ENCODE measurements around the gene SERPINA1.
"Not testable (repeated sequence)": the region's sequence is repeated elsewhere in the genome, so short reads cannot be mapped to it uniquely, and the experiment has no call there.

The SERPINA1 gene

GRCh38 chr14:94388384-94389103, at the start of gene SERPINA1:
Gene SERPINA1, minus strand, starts transcription at chr14:94388602. Its CDS starts 5,365 bp downstream, at chr14:94383237.
- H3K4me1 ChIP-seq (ENCODE audit: control insufficient read depth, insufficient read depth, low read length) = peaks cover 55% of the 10 kb centered on the region
- H3K9ac ChIP-seq (ENCODE audit: low read length) = no peak within 1 kb of the TSS
- DNase-seq (ENCODE audit: low read depth) = no peak
- no peak within 1 kb of the TSS for H3K4me3 ChIP-seq (ENCODE audit: low read length)
- H3K27me3 ChIP-seq (replicated peaks; ENCODE audit: control insufficient read depth, insufficient read depth, low read length) = no peaks in the 10 kb centered on the region
- H3K36me3 ChIP-seq (ENCODE audit: control insufficient read depth, insufficient read depth, low read length, severe bottlenecking) = no peaks in the 10 kb centered on the region
- H3K9me3 ChIP-seq (ENCODE audit: control insufficient read depth, low read length) = no peaks in the 10 kb centered on the region

- Histone ChIP-seq H3K9ac (ENCODE audit: low read length) (no peak overlapping the region), H3K4me1 (ENCODE audit: control insufficient read depth, insufficient read depth, low read length) (no peaks in the 10 kb centered on the region), H3K36me3 (ENCODE audit: control insufficient read depth, insufficient read depth, low read length, severe bottlenecking) (no peaks in the 10 kb centered on the region), H3K9me3 (ENCODE audit: control insufficient read depth, low read length) (peaks cover 4% of the 10 kb centered on the region), H3K4me3 (ENCODE audit: low read length) (no peak overlapping the region), H3K27me3 (replicated peaks; ENCODE audit: control insufficient read depth, insufficient read depth, low read length) (peaks cover 25% of the 10 kb centered on the region)
- no peak for DNase-seq (ENCODE audit: low read depth)
These were observed 40.2 kb upstream of the SERPINA1 start for GRCh38 chr14:94428610-94429009.

- Histone ChIP-seq H3K36me3 (ENCODE audit: control insufficient read depth, insufficient read depth, low read length, severe bottlenecking) (no peaks in the 10 kb centered on the region), H3K9me3 (ENCODE audit: control insufficient read depth, low read length) (peaks cover 4% of the 10 kb centered on the region), H3K4me1 (ENCODE audit: control insufficient read depth, insufficient read depth, low read length) (no peaks in the 10 kb centered on the region), H3K9ac (ENCODE audit: low read length) (no peak overlapping the region), H3K27me3 (replicated peaks; ENCODE audit: control insufficient read depth, insufficient read depth, low read length) (peaks cover 25% of the 10 kb centered on the region), H3K4me3 (ENCODE audit: low read length) (no peak overlapping the region)
- DNase-seq (ENCODE audit: low read depth) = no peak
These were observed 38.7 kb upstream of the SERPINA1 start for GRCh38 chr14:94427016-94427613.

- no peak overlapping the region for H3K9ac ChIP-seq (ENCODE audit: low read length)
- no peak for DNase-seq (ENCODE audit: low read depth)
- no peaks in the 10 kb centered on the region for H3K4me1 ChIP-seq (ENCODE audit: control insufficient read depth, insufficient read depth, low read length)
- peaks cover 25% of the 10 kb centered on the region for H3K27me3 ChIP-seq (replicated peaks; ENCODE audit: control insufficient read depth, insufficient read depth, low read length)
- H3K4me3 ChIP-seq (ENCODE audit: low read length) = no peak overlapping the region
- peaks cover 2% of the 10 kb centered on the region for H3K9me3 ChIP-seq (ENCODE audit: control insufficient read depth, low read length)
- no peaks in the 10 kb centered on the region for H3K36me3 ChIP-seq (ENCODE audit: control insufficient read depth, insufficient read depth, low read length, severe bottlenecking)
These were observed 38.1 kb upstream of the SERPINA1 start for GRCh38 chr14:94426526-94426925.

- no peaks in the 10 kb centered on the region for H3K36me3 ChIP-seq (ENCODE audit: control insufficient read depth, insufficient read depth, low read length, severe bottlenecking)
- H3K9ac ChIP-seq (ENCODE audit: low read length) = no peak overlapping the region
- no peak overlapping the region for H3K4me3 ChIP-seq (ENCODE audit: low read length)
- DNase-seq (ENCODE audit: low read depth) = no peak
- peaks cover 17% of the 10 kb centered on the region for H3K27me3 ChIP-seq (replicated peaks; ENCODE audit: control insufficient read depth, insufficient read depth, low read length)
- H3K9me3 ChIP-seq (ENCODE audit: control insufficient read depth, low read length) = peaks cover 6% of the 10 kb centered on the region
- H3K4me1 ChIP-seq (ENCODE audit: control insufficient read depth, insufficient read depth, low read length) = no peaks in the 10 kb centered on the region
These were observed 36.0 kb upstream of the SERPINA1 start for GRCh38 chr14:94424371-94424770.

GRCh38 chr14:94423453-94424056, 35.2 kb upstream of the SERPINA1 start:
- peaks cover 17% of the 10 kb centered on the region for H3K27me3 ChIP-seq (replicated peaks; ENCODE audit: control insufficient read depth, insufficient read depth, low read length)
- H3K9ac ChIP-seq (ENCODE audit: low read length) = no peak overlapping the region
- DNase-seq (ENCODE audit: low read depth) = peak; percentile 87
- H3K4me1 ChIP-seq (ENCODE audit: control insufficient read depth, insufficient read depth, low read length) = no peaks in the 10 kb centered on the region
- H3K9me3 ChIP-seq (ENCODE audit: control insufficient read depth, low read length) = peaks cover 6% of the 10 kb centered on the region
- H3K4me3 ChIP-seq (ENCODE audit: low read length) = no peak overlapping the region
- H3K36me3 ChIP-seq (ENCODE audit: control insufficient read depth, insufficient read depth, low read length, severe bottlenecking) = no peaks in the 10 kb centered on the region

GRCh38 chr14:94421316-94421715, 32.9 kb upstream of the SERPINA1 start:
- no peaks in the 10 kb centered on the region for H3K36me3 ChIP-seq (ENCODE audit: control insufficient read depth, insufficient read depth, low read length, severe bottlenecking)

GRCh38 chr14:94417497-94418205, 29.2 kb upstream of the SERPINA1 start:
- not testable (repeated sequence) for H3K27me3 ChIP-seq (replicated peaks; ENCODE audit: control insufficient read depth, insufficient read depth, low read length); H3K4me3 ChIP-seq (ENCODE audit: low read length); H3K9me3 ChIP-seq (ENCODE audit: control insufficient read depth, low read length); H3K4me1 ChIP-seq (ENCODE audit: control insufficient read depth, insufficient read depth, low read length); DNase-seq (ENCODE audit: low read depth); H3K36me3 ChIP-seq (ENCODE audit: control insufficient read depth, insufficient read depth, low read length, severe bottlenecking); H3K9ac ChIP-seq (ENCODE audit: low read length)

More at GRCh38 chr14:94421316-94421715, 32.9 kb upstream of the SERPINA1 start:
- Histone ChIP-seq H3K4me3 (ENCODE audit: low read length) (no peak overlapping the region), H3K27me3 (replicated peaks; ENCODE audit: control insufficient read depth, insufficient read depth, low read length) (no peaks in the 10 kb centered on the region), H3K9ac (ENCODE audit: low read length) (no peak overlapping the region), H3K9me3 (ENCODE audit: control insufficient read depth, low read length) (peaks cover 6% of the 10 kb centered on the region), H3K4me1 (ENCODE audit: control insufficient read depth, insufficient read depth, low read length) (no peaks in the 10 kb centered on the region)
- no peak for DNase-seq (ENCODE audit: low read depth)

GRCh38 chr14:94412671-94413638, 24.6 kb upstream of the SERPINA1 start:
- Histone ChIP-seq H3K4me1 (ENCODE audit: control insufficient read depth, insufficient read depth, low read length) (no peaks in the 10 kb centered on the region), H3K9ac (ENCODE audit: low read length) (no peak overlapping the region), H3K4me3 (ENCODE audit: low read length) (no peak overlapping the region), H3K36me3 (ENCODE audit: control insufficient read depth, insufficient read depth, low read length, severe bottlenecking) (no peaks in the 10 kb centered on the region), H3K9me3 (ENCODE audit: control insufficient read depth, low read length) (peaks cover 3% of the 10 kb centered on the region), H3K27me3 (replicated peaks; ENCODE audit: control insufficient read depth, insufficient read depth, low read length) (peaks cover 6% of the 10 kb centered on the region)
- DNase-seq (ENCODE audit: low read depth) = no peak

- DNase-seq (ENCODE audit: low read depth) = peak; percentile 28
- Histone ChIP-seq H3K36me3 (ENCODE audit: control insufficient read depth, insufficient read depth, low read length, severe bottlenecking) (no peaks in the 10 kb centered on the region), H3K4me1 (ENCODE audit: control insufficient read depth, insufficient read depth, low read length) (no peaks in the 10 kb centered on the region), H3K4me3 (ENCODE audit: low read length) (no peak overlapping the region), H3K9me3 (ENCODE audit: control insufficient read depth, low read length) (peaks cover 3% of the 10 kb centered on the region), H3K9ac (ENCODE audit: low read length) (no peak overlapping the region), H3K27me3 (replicated peaks; ENCODE audit: control insufficient read depth, insufficient read depth, low read length) (peaks cover 6% of the 10 kb centered on the region)
These were observed 23.2 kb upstream of the SERPINA1 start for GRCh38 chr14:94411638-94412037.
